HepG2 (cell line): ENCODE data around the gene OR52I1.

ENCODE experiments used
- CTCF ChIP-seq: sonication (generic); formaldehyde crosslinking; IDR thresholded peaks from 2 replicates; pipeline ENCODE4 v1.5.0; 2020; ENCODE audit warnings: mild to moderate bottlenecking, missing genetic modification reagents, moderate library complexity
- MYC ChIP-seq: sonication (generic); formaldehyde crosslinking; IDR thresholded peaks from 2 replicates; pipeline ENCODE4 v1.9.0; 2021; ENCODE audit warnings: missing genetic modification reagents, borderline replicate concordance
- PHB2 ChIP-seq: fragments of 450-650 bp; IDR thresholded peaks from 2 replicates; pipeline ENCODE4 v1.6.1; 2018; ENCODE audit not compliant: partially characterized antibody
- POLR2A ChIP-seq, 2 experiments: IDR thresholded peaks; 2 replicates each; pipeline ENCODE4 v1.6.1; 2011; ENCODE audit warnings: low read depth in 2 of 2, low read length in 2 of 2, mild to moderate bottlenecking in 1 of 2, moderate library complexity in 1 of 2; ENCODE audit not compliant: insufficient read depth in 1 of 2
- ZNF275 ChIP-seq: sonication (generic); formaldehyde crosslinking; IDR thresholded peaks from 2 replicates; pipeline ENCODE4 v1.8.0; 2022; ENCODE audit warnings: missing genetic modification reagents, mild to moderate bottlenecking, inconsistent platforms, borderline replicate concordance
- ZNF768 ChIP-seq: sonication (generic); formaldehyde crosslinking; IDR thresholded peaks from 2 replicates; pipeline ENCODE4 v1.4.0; 2020; ENCODE audit warnings: missing genetic modification reagents
- ZNF770 ChIP-seq: sonication (generic); formaldehyde crosslinking; IDR thresholded peaks from 2 replicates; pipeline ENCODE4 v1.5.0; 2020; ENCODE audit warnings: mild to moderate bottlenecking, missing genetic modification reagents
- TF ChIP-seq, protein P1 (sequence below): sonication (generic); formaldehyde crosslinking; IDR thresholded peaks from 2 replicates; pipeline ENCODE4 v1.4.0; 2020; ENCODE audit warnings: low read depth, mild to moderate bottlenecking, missing genetic modification reagents
- TF ChIP-seq, protein P2 (sequence below): sonication (generic); formaldehyde crosslinking; IDR thresholded peaks from 2 replicates; pipeline ENCODE4 v1.4.0; 2020; ENCODE audit warnings: mild to moderate bottlenecking, missing genetic modification reagents

- TF ChIP-seq CTCF (no peak), MYC (CRISPR knock-in tag) (no peak), POLR2A (IDR thresholded peaks at IDR 0.05; ENCODE audit: insufficient read depth in 1 of 2, low read depth in 2 of 2, low read length in 2 of 2) (no peak), PHB2 (no peak), ZNF770 (no peak), ZNF768 (CRISPR knock-in tag) (no peak), ZNF275 (no peak)
- TF ChIP-seq, protein P1, sequence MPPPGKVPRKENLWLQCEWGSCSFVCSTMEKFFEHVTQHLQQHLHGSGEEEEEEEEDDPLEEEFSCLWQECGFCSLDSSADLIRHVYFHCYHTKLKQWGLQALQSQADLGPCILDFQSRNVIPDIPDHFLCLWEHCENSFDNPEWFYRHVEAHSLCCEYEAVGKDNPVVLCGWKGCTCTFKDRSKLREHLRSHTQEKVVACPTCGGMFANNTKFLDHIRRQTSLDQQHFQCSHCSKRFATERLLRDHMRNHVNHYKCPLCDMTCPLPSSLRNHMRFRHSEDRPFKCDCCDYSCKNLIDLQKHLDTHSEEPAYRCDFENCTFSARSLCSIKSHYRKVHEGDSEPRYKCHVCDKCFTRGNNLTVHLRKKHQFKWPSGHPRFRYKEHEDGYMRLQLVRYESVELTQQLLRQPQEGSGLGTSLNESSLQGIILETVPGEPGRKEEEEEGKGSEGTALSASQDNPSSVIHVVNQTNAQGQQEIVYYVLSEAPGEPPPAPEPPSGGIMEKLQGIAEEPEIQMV (CRISPR knock-in tag), result no peak
- TF ChIP-seq, protein P2, sequence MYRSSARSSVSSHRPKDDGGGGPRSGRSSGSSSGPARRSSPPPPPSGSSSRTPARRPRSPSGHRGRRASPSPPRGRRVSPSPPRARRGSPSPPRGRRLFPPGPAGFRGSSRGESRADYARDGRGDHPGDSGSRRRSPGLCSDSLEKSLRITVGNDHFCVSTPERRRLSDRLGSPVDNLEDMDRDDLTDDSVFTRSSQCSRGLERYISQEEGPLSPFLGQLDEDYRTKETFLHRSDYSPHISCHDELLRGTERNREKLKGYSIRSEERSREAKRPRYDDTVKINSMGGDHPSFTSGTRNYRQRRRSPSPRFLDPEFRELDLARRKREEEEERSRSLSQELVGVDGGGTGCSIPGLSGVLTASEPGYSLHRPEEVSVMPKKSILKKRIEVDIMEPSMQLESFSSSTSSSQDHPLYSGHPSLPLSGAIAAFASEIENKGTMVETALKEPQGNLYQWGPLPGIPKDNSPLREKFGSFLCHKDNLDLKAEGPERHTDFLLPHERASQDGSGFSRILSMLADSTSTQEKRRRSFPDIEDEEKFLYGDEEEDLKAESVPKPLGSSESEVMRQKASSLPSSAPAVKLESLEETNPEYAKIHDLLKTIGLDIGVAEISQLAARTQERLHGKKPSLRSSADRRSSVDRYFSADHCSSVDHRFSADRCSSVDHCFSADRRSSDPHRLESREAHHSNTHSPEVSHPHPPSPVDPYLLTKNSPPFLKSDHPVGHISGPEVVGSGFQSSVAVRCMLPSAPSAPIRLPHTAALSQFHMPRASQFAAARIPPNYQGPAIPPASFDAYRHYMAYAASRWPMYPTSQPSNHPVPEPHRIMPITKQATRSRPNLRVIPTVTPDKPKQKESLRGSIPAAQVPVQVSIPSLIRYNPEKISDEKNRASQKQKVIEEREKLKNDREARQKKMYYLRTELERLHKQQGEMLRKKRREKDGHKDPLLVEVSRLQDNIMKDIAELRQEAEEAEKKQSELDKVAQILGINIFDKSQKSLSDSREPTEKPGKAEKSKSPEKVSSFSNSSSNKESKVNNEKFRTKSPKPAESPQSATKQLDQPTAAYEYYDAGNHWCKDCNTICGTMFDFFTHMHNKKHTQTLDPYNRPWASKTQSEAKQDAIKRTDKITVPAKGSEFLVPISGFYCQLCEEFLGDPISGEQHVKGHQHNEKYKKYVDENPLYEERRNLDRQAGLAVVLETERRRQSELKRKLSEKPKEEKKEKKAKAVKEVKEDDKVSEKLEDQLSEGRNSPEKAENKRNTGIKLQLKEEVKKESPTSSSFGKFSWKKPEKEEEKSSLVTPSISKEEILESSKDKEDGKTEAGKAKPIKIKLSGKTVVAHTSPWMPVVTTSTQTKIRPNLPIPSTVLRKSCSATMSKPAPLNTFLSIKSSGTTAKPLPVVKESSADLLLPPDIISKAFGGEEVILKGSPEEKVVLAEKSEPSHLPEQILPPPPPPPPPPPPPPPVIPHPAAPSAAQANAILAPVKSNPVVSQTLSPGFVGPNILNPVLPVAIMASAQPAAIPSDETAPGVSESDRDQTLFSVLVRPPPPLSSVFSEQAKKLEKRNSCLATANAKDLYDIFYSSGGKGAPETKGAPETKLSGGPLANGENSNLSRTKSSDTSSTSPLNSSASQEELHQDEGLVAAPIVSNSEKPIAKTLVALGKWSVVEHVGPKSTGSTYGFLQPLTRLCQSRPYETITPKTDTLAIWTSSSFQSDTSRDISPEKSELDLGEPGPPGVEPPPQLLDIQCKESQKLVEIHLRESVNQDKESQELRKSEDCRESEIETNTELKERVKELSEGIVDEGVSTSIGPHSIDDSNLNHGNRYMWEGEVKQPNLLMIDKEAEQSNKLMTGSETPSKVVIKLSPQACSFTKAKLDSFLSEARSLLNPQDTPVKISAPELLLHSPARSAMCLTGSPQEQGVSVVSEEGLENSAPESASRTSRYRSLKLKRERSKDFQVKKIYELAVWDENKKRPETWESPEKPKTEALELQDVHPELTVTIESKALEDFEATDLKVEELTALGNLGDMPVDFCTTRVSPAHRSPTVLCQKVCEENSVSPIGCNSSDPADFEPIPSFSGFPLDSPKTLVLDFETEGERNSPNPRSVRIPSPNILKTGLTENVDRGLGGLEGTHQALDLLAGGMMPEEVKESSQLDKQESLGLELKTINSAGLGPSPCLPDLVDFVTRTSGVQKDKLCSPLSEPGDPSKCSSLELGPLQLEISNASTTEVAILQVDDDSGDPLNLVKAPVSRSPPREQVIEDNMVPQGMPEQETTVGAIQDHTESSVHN (CRISPR knock-in tag), result no peak
Observed at GRCh38 chr11:4578624-4579023, 15.2 kb upstream of the OR52I1 start.
